Measurements from ENCODE around the gene NWD2.
"Not testable (repeated sequence)": the region's sequence is repeated elsewhere in the genome, so short reads cannot be mapped to it uniquely, and the experiment has no call there.

NWD2 gene, protein sequence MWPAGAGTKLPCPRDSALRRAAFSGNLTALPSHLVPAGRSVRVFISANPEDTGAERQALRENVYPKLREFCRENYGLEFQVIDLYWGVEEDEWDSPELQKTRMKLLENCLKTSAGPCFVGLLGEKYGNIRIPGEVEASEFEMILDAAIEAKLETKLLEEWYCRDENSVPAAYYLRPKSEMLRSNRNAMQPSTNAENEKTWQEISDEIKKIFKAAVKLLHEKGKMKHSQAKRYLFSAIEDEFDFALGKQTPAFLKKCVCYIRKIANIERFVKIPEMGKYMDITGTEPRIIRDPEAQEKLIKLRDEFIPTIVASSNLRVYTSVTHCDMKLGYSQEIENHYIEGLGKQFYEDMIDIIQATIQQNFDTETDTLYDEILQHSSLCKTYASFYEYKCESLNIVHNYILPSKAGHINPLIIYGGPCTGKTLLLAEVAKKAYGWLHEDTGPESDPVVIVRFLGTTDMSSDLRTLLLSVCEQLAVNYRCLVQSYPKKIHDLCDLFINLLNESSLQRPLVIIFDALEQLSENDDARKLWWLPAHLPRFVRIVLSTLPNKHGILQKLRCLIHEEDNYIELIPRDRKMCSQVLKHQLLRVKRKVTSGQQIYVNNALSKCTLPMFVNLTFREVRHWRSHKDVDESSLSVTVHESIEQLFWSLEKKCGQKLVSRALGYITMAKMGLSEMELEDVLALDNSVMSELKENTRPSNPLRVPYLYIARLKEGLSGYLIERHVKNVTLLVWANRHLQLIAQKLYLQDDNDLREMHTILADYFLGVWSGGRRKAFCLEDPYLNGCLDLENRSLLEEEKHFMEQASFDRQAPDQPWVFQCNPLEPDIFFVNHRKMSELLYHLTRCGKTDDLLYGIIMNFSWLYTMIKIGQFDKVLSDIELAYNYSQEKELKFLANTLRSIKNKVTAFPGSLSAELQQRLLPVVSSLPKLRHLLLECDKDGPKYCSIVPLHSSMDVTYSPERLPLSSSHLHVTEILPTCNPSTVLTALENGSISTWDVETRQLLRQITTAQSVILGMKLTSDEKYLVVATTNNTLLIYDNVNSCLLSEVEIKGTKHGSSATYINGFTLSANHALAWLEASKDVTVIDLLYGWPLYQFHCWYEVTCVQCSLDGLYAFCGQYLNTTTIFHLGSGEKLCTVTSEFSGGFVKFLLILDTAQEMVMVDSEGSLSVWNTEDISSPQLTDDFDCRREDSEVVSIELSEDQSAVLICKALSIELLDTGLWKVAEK (N-terminal part only)

DNA sequence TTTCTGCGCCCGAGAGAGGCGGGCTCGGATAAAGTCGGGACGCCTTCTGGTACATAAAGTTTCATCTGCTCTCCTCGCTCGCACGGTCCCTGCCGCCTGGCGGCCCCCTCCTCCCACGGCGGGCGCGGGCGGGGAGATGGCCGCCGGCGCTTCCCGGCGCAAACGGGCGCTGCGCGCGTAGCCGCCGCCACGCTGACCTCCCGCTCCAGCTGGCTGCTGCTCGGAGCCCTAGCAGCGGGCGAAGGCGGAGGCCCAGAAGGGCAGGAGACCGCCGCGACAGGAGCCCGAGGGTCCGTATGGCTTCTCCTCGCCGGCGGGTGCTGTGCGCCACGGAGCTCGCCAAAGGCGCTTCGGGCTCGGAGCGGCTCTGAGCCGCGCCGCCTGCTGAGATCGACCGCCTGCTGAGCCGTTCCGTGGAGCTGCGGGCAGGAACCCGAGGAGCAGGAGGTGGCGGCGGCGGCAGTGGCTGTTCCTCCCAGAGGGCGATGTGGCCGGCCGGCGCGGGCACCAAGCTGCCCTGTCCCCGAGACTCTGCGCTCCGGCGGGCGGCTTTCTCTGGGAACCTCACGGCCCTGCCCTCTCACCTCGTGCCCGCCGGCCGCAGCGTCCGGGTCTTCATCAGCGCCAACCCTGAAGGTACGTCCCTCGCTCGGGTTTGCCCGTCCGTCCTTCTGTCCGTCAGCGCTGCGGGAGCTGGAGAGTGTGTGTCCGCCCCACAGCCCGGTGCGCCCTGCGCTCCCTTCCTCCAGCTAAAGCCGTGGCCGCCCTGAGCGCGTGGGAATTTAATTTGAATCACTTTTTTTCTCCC is at the start of gene NWD2:
TSS of gene NWD2 (plus strand) at position 161 of the 808 bp plus-strand sequence. CDS start at position 486, 325 bp downstream.
- no peak for TF ChIP-seq CTCF (IDR thresholded peaks at IDR 0.05; ENCODE audit: low read depth, low read length)
- no peak for DNase-seq (ENCODE audit: extremely low read depth, low read depth)

- DNase-seq (ENCODE audit: extremely low read depth, low read depth): no peak
- no peak for TF ChIP-seq CTCF (IDR thresholded peaks at IDR 0.05; ENCODE audit: low read depth, low read length)
Measured at GRCh38 chr4:37197899-37198298, 46.6 kb upstream of the NWD2 start.

DNA sequence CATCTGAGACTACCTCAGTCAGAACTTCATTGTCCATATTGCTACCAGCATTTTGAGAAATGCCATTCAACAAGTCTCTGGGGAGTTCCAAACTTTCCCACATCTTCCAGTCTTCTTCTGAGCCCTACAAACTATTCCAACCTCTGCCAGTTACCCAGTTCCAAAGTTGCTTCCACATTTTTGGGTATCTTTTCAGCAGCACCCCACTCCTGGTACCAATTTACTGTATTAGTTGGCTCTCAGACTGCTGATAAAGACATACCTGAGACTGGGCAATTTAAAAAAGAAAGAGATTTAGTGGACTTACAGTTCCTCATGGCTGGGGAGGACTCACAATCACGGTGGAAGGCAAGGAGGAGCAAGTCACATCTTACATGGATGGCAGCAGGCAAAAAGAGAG is 39.8 kb upstream of the NWD2 start:
- not testable (repeated sequence) for DNase-seq (ENCODE audit: extremely low read depth, low read depth)

DNA sequence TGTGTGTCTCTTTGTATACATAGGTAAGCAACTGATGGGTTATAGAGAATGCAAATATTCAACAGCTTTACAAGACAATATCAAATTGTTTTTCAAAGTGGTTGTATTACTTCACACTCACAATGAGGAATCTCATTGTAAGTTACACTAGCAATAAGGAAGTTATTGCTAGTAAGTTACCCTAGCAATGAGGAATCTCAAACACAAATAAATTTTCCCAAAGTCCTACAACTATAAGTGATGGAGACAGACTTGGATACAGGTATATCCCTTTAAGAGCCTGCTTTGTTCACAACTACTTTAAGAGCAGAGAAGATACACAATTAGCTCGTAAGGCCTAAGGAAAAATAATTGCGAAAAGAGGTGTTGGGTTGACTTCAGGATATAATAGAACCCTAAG is 28.3 kb upstream of the NWD2 start:
- no peak for TF ChIP-seq CTCF (IDR thresholded peaks at IDR 0.05; ENCODE audit: low read depth, low read length)
- DNase-seq (ENCODE audit: extremely low read depth, low read depth): no peak

GRCh38 chr4:37219242-37219641 is 25.3 kb upstream of the NWD2 start:
- no peak for DNase-seq (ENCODE audit: extremely low read depth, low read depth)
- TF ChIP-seq CTCF (IDR thresholded peaks at IDR 0.05; ENCODE audit: low read depth, low read length): no peak

DNA sequence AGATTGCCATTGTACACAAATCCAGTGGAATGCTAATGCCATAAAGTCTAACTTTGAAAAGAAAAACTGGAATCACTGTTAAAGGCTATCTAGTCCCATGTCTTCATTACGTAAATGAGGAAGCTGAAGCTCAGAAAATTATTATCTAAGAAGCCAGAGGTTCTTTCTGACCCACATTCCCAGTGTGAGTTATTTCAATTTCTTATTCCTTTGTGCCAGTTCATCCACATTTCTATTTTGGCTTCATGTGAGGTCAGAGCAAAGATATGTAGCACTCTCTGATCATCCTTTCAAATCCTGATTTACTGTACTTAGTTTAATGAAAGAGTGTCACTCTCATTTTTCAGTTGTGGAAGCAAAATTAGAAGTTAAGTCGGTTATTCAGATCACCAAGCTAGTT is 24.6 kb upstream of the NWD2 start:
- no peak for DNase-seq (ENCODE audit: extremely low read depth, low read depth)
- no peak for TF ChIP-seq CTCF (IDR thresholded peaks at IDR 0.05; ENCODE audit: low read depth, low read length)

DNA sequence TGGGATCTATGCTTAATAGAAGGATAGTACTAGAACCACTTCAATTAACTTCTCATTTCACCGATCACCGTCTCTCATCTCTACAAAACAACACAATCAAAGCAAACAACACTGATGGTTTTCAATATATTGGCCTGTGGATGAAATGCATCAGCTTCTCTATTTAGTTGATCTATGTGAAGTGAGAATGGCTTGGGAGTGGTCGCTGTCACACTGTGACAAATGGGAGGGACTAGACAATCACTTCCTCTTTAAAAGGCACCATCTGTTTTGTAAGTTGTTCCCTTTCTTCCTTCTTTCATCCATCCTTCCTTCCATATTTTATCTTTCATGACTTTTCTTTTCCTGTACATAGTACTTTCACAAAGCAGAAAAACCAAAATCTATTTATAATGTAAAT is 23.9 kb upstream of the NWD2 start:
- TF ChIP-seq CTCF (IDR thresholded peaks at IDR 0.05; ENCODE audit: low read depth, low read length): no peak
- no peak for DNase-seq (ENCODE audit: extremely low read depth, low read depth)

Data from AG09319 (cell line).